GM12865 (cell line): ENCODE data around the gene FXYD6.
A peak's percentile ranks its signal among the peaks of the same experiment; 100 is the strongest.

Source experiments
- DNase-seq: peaks from one replicate; pipeline ENCODE4 v3.0.0; 2010; ENCODE audit warnings: low read depth
- H3K4me3 ChIP-seq: 2 replicates; pipeline ENCODE4 v1.5.1; 2011; ENCODE audit warnings: mild to moderate bottlenecking, low read depth, low read length, control low read depth
- TF ChIP-seq, protein P1 (sequence below): IDR thresholded peaks from 2 replicates; pipeline ENCODE4 v1.5.1; 2011; ENCODE audit warnings: low read length, control low read depth, low read depth, inconsistent platforms; ENCODE audit not compliant: insufficient read depth; ENCODE audit errors: missing control alignments

Gene FXYD6

DNA sequence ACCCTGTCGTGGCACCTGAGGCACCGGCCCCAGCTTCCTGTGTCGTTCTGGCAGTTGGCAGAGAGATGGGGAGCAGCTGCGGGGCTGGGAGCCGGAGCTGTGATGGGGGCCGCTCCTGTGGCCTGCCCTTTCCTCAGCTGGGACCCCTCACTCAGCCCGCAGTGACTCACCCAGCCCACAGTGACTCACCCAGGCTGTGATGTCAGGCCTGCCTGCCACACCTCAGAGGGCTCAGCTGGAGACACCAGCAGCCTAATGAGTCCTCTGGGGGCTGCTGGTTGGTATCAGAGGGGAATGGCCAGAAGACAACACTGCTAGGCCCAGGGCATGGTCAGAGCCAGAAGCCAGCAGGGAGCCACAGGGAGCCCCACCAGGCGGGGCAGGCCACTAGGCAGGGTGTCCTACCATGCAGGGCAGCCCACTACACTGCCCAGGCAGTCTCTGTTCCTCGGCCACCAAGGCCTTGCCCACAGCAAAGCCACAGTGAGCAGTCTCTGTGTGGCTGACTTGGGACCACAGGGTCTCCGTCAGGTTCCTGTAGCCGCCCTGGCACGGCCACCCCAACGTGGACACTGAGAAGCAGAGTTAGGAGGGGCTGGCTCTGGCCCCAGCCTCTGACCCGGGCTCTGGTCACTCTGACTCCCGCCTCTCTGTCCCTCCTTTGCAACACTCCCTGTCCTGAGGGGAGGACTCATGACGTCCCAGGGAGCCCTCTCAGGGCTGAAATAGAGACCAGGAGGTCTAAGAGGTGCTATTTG is 47.7 kb downstream of the FXYD6 start:
- DNase-seq = peak; percentile 52
- TF ChIP-seq, protein P1, sequence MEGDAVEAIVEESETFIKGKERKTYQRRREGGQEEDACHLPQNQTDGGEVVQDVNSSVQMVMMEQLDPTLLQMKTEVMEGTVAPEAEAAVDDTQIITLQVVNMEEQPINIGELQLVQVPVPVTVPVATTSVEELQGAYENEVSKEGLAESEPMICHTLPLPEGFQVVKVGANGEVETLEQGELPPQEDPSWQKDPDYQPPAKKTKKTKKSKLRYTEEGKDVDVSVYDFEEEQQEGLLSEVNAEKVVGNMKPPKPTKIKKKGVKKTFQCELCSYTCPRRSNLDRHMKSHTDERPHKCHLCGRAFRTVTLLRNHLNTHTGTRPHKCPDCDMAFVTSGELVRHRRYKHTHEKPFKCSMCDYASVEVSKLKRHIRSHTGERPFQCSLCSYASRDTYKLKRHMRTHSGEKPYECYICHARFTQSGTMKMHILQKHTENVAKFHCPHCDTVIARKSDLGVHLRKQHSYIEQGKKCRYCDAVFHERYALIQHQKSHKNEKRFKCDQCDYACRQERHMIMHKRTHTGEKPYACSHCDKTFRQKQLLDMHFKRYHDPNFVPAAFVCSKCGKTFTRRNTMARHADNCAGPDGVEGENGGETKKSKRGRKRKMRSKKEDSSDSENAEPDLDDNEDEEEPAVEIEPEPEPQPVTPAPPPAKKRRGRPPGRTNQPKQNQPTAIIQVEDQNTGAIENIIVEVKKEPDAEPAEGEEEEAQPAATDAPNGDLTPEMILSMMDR = no peak
- H3K4me3 ChIP-seq = no peak overlapping the region

DNA sequence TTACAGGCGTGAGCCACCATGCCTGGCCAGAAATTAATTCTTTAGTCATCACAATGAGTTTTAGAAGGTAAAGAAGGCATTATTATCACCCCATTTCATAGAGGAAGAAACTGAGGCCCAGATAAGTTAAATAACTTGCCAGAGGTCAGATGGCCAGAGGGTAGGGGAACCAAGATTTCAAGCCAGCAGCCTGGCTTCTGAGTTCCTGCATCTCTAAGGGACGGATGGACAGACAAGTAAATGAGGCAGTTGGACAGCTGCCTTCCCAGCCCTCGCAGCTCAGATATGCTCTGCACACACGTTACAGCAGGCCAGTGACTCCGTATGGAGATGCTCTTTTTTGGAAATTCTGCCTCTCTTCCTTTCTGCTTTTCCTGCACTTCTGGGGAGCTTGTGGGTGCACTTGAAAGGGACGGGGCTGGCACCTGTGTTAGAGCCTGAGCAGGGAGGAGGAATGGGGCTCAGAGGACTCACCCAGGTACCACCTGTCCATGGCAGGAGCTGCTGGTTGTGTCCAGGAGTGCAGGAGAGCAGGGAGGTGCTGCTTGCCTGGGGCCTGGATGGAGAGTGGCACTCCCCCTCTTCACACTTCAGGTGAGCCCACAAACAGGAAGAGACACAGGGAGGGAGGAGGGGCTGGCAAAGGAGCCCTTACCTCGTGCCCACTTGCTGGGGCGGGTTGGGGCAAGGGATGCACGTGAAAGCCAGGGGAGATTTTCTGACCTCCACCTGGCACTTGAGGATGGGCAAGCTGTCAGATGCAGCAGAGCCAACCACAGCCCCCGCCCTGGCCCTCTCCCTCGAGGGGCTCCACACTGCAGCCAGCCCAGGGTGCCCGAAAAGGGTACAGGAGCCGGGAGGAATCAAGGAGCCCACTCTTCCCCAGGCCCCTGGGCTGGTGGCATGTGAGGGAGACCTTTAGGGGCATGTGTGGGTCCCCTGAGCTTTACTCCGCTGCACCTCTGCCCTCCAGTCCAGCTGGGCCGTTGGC is 48.6 kb downstream of the FXYD6 start:
- no peak overlapping the region for H3K4me3 ChIP-seq
- TF ChIP-seq, protein P1 = no peak
- DNase-seq = no peak

DNA sequence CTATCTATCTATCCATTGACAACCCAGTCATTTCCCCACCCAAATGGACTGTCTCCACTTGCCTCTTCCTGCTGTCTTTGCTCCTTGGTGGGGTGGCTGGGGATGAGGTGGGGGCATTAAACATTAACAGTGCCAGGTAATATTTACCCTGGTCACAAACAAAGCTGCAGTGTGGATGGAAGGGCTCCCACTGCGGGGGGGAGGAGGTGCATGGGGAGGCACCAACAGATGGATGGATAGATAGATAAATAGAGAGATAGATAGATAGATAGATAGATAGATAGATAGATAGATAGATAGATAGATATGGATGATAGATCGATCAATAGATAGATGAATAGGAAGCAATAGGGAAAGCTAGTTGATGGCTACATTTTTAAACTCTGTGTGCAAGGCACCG is 49.6 kb downstream of the FXYD6 start:
- DNase-seq = no peak
- TF ChIP-seq, protein P1 = no peak
- no peak overlapping the region for H3K4me3 ChIP-seq

DNA sequence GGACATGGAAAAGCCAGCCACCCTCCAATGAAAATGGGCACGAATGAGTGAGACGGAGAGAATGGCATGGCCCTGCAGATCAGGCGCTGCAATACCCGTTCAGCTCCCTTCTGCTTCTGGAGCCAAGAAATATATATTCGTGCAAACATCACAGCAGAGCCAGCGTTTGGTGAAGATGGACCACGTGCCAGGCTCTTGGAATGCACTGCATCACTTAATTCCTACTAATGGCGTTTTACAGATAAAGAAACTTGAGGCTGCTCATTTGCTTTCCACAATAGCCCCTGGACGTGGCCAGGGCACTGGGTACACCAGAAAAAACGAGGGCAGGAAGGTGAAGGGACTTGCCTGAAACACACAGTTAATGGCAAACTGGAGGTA is 50.3 kb downstream of the FXYD6 start:
- DNase-seq = no peak
- H3K4me3 ChIP-seq = no peak overlapping the region
- TF ChIP-seq, protein P1 = no peak

DNA sequence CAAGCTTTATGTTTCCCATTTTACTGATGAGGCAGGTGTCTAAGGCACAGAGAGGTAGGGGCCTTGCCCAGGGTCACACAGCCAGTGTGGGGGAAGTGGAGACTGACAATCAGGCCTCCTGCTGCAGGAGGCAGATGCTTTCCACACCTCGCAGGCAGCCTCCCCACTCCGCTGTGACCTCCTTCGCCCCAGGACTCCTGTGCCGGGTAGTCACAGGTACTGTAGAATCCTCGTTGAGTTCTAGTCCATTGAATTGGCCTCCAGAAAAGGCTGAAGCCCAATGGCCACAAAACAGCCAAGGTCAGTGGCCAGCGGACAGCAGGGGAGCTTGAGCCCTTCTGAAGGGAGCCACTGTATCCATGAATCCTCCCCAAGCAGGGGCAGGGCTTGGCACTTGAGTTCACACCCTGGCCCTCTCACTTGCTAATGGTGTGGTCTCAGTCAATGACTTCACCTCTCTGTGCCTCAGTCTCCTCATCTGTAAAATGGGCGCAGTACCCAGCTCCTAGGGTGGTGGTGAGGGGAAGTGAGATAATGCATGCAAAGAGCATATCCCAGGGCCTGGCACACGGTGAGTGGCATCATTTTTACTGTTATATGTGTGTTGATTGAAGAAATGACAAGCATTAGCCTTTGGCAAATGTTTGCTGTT is 50.8 kb downstream of the FXYD6 start:
- H3K4me3 ChIP-seq = no peak overlapping the region
- TF ChIP-seq, protein P1 = no peak
- no peak for DNase-seq

DNA sequence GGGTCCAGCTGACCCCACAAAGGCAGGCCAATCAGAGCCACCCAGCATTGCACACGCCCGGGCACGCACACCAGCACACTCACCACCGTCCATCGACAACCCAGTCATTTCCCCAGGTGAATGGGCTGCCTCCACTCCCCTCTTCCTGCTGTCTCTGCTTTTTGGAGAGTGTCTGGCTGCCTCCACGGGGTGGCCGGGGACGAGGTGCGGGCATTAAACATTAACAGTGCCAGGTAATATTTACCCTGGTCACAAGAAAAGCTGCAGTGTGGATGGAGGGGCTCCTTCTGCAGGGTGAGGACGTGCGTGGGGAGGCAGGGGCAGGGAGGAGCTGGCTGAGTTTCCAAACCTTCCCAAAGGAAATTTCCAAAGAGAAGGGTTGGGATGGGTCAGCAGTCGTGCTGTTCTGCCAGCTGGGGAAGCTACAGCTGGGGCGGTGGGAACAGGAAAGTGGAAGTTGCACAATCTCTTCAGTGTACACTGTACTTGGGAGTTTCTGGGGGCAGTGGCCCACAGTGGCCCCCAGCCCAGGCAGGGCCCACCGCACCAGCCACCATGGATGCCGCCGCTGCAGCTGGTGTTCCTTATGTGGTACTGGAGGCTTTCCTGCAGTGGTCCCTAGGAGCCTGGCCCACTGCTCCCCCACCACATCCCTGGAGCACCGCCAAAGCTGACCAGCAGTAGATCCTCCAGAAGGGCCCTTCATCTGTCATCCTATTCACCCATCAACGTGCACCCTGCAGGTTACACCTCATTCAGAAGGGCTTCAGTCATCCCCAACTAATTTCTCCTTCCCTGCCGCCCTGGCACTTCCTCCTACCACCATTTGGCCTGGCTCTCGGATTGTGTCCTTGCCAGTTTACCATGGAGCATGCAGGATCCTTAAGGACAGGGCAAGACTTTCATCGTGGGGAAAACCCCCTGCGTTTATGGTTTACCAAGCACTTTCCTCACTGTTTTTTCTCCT is 51.6 kb downstream of the FXYD6 start, which contains the start of gene FXYD2:
Gene FXYD2, minus strand, starts transcription at position 174 of the 967 bp plus-strand sequence. Its CDS starts 66 bp downstream, at position 108.
- no peak for DNase-seq
- H3K4me3 ChIP-seq = no peak within 1 kb of the TSS
- TF ChIP-seq, protein P1 = no peak
